Common myeloid progenitor, CD34-positive (primary cell): ENCODE results near the gene PRKCE.

Source experiments
- CTCF ChIA-PET: fragments of 350-600 bp; sonication (Branson Sonifier 250); formaldehyde crosslinking; loops from one replicate; lab custom pipeline; 2021; ENCODE audit warnings: antibody characterized with exemption; lab: Charles Lee
- POLR2A ChIA-PET: fragments of 350-600 bp; sonication (Branson Sonifier 250); formaldehyde crosslinking; loops from one replicate; lab custom pipeline; 2021; ENCODE audit warnings: antibody characterized with exemption; lab: Charles Lee
- DNase-seq, 3 donors: peaks; one replicate each; pipeline versions ENCODE4 v3.0.0 to v3.0.0-alpha.2; 2013
- H3K27ac ChIP-seq, 2 experiments: 1 replicate in 1 of 2; 2 replicates in 1 of 2; pipeline ENCODE4 v1.7.0; 2013; ENCODE audit warnings: inconsistent platforms in 2 of 2, low read length in 2 of 2, mild to moderate bottlenecking in 2 of 2, low read depth in 1 of 2, moderate library complexity in 1 of 2; ENCODE audit not compliant: severe bottlenecking in 2 of 2, insufficient read depth in 1 of 2, poor library complexity in 1 of 2
- H3K27me3 ChIP-seq, 5 experiments: replicated peaks in 2 of 5; 1 replicate in 3 of 5; 2 replicates in 2 of 5; pipeline versions ENCODE4 v1.6.1 to v1.7.0; 2013; ENCODE audit warnings: low read length in 4 of 5, mild to moderate bottlenecking in 2 of 5, moderate library complexity in 2 of 5, inconsistent platforms in 1 of 5; ENCODE audit not compliant: insufficient read depth in 5 of 5, control insufficient read depth in 4 of 5
- H3K36me3 ChIP-seq, 4 experiments: 1 replicate in 2 of 4; 2 replicates in 2 of 4; pipeline versions ENCODE4 v1.6.1 to v1.7.0; 2013; ENCODE audit warnings: low read length in 3 of 4, control low read depth in 1 of 4, mild to moderate bottlenecking in 1 of 4; ENCODE audit not compliant: control insufficient read depth in 4 of 4, insufficient read depth in 4 of 4
- H3K4me1 ChIP-seq, 4 experiments: 1 replicate in 3 of 4; 2 replicates in 1 of 4; pipeline versions ENCODE4 v1.6.1 to v1.7.1; 2013; ENCODE audit warnings: low read length in 3 of 4, mild to moderate bottlenecking in 3 of 4, control low read depth in 1 of 4, inconsistent platforms in 1 of 4, moderate library complexity in 1 of 4; ENCODE audit not compliant: control insufficient read depth in 4 of 4, insufficient read depth in 4 of 4; ENCODE audit errors: control extremely low read depth in 1 of 4
- H3K4me3 ChIP-seq, 7 experiments: 1 replicate in 4 of 7; 2 replicates in 3 of 7; pipeline versions ENCODE4 v1.5.1 to v1.7.0; 2013; ENCODE audit warnings: mild to moderate bottlenecking in 7 of 7, low read length in 6 of 7, moderate library complexity in 6 of 7, inconsistent platforms in 2 of 7, low read depth in 2 of 7, control low read depth in 1 of 7; ENCODE audit not compliant: insufficient read depth in 4 of 7, control insufficient read depth in 1 of 7; ENCODE audit errors: extremely low read depth in 1 of 7
- H3K9me3 ChIP-seq, 5 experiments: 1 replicate in 4 of 5; 2 replicates in 1 of 5; pipeline versions ENCODE4 v1.6.1 to v1.7.1; 2013; ENCODE audit warnings: low read length in 4 of 5, mild to moderate bottlenecking in 2 of 5, inconsistent platforms in 1 of 5, low read depth in 1 of 5, moderate library complexity in 1 of 5; ENCODE audit not compliant: control insufficient read depth in 4 of 5, insufficient read depth in 2 of 5; ENCODE audit errors: control extremely low read depth in 1 of 5
- WGBS: methylation state at CpG from one replicate; pipeline ENCODE4 v1.1.5; 2013; ENCODE audit not compliant: insufficient coverage; 5-methylcytosine and 5-hydroxymethylcytosine counted together

Gene PRKCE

GRCh38 chr2:46174345-46175170, 523.1 kb downstream of the PRKCE start:
- Histone ChIP-seq H3K27ac (no peak overlapping the region), H3K9me3 (no peaks in the 10 kb centered on the region), H3K27me3 (no peaks in the 10 kb centered on the region), H3K36me3 (no peaks in the 10 kb centered on the region), H3K4me1 (peaks cover 0 to 3% (median 0%) of the 10 kb centered on the region in 4 experiments), H3K4me3 (no peak overlapping the region)
- ChIA-PET CTCF (interaction anchor here (1.2 kb wide), 1 partner anchor 18 kb away, joined by 3 read pairs; no protein-coding TSS in a partner anchor), POLR2A (no interaction called here)
- no peak for DNase-seq
- 97% methylated on average over 6 of the region's 14 CpGs for WGBS

- H3K27ac ChIP-seq: no peak overlapping the region
- 100% methylated on average over 2 of the region's 4 CpGs for WGBS
- no peak for DNase-seq
- ChIA-PET POLR2A (interaction anchor here (0.7 kb wide), 1 partner anchor 11 kb away, joined by 3 read pairs; no protein-coding TSS in a partner anchor), CTCF (no interaction called here)
- H3K27me3 ChIP-seq: no peaks in the 10 kb centered on the region
- H3K9me3 ChIP-seq: no peaks in the 10 kb centered on the region
- no peak overlapping the region for H3K4me3 ChIP-seq
- peaks cover 0 to 3% (median 0%) of the 10 kb centered on the region in 4 experiments for H3K4me1 ChIP-seq
- H3K36me3 ChIP-seq: no peaks in the 10 kb centered on the region
Measured at GRCh38 chr2:46175419-46175818, 523.9 kb downstream of the PRKCE start.

GRCh38 chr2:46177461-46178089, 526.1 kb downstream of the PRKCE start:
- Histone ChIP-seq H3K4me1 (peaks cover 0 to 3% (median 0%) of the 10 kb centered on the region in 4 experiments), H3K4me3 (no peak overlapping the region), H3K9me3 (no peaks in the 10 kb centered on the region), H3K27me3 (no peaks in the 10 kb centered on the region), H3K27ac (no peak overlapping the region), H3K36me3 (no peaks in the 10 kb centered on the region)
- 91% methylated on average over 3 of the region's 6 CpGs for WGBS
- ChIA-PET POLR2A (no interaction called here), CTCF (no interaction called here)
- DNase-seq: no peak

- ChIA-PET CTCF (interaction anchor here (1.8 kb wide), 1 partner anchor 188 kb away, joined by 5 read pairs; no protein-coding TSS in a partner anchor), POLR2A (no interaction called here)
- H3K4me1 ChIP-seq: peaks cover 0 to 3% (median 0%) of the 10 kb centered on the region in 4 experiments
- no peaks in the 10 kb centered on the region for H3K9me3 ChIP-seq
- no peak overlapping the region for H3K4me3 ChIP-seq
- peak; percentile 16 to 58 (median 40) for DNase-seq
- peaks cover 0 to under 1% (median 0%) of the 10 kb centered on the region in 4 experiments for H3K36me3 ChIP-seq
- WGBS: 81% methylated on average over 6 of the region's 6 CpGs
- no peak overlapping the region for H3K27ac ChIP-seq
- no peaks in the 10 kb centered on the region for H3K27me3 ChIP-seq
Measured at GRCh38 chr2:46179037-46179621, 527.7 kb downstream of the PRKCE start.

GRCh38 chr2:46180189-46180588, 528.7 kb downstream of the PRKCE start:
- Histone ChIP-seq H3K27me3 (no peaks in the 10 kb centered on the region), H3K36me3 (peaks cover 0 to 3% (median 1%) of the 10 kb centered on the region in 4 experiments), H3K4me3 (no peak overlapping the region), H3K27ac (no peak overlapping the region), H3K4me1 (peaks cover 0 to 3% (median 0%) of the 10 kb centered on the region in 4 experiments), H3K9me3 (no peaks in the 10 kb centered on the region)
- ChIA-PET POLR2A (no interaction called here), CTCF (interaction anchor here (0.6 to 1.8 kb wide), 2 partner anchors 187 to 247 kb away, joined by 3 to 5 read pairs; no protein-coding TSS in a partner anchor)
- DNase-seq: no peak
- 100% methylated on average over 2 of the region's 2 CpGs for WGBS

GRCh38 chr2:46181306-46181705, 529.8 kb downstream of the PRKCE start:
- POLR2A ChIA-PET: no interaction called here
- Histone ChIP-seq H3K4me1 (peaks cover 0 to 3% (median 0%) of the 10 kb centered on the region in 4 experiments), H3K27ac (no peak overlapping the region), H3K36me3 (peaks cover 0 to 4% (median 1%) of the 10 kb centered on the region in 4 experiments), H3K4me3 (no peak overlapping the region), H3K9me3 (no peaks in the 10 kb centered on the region), H3K27me3 (no peaks in the 10 kb centered on the region)
- CTCF ChIA-PET: no interaction called here
- DNase-seq: no peak
- 100% methylated on average over 1 of the region's 2 CpGs for WGBS
